DOHH2 (cell line): ENCODE measurements around the gene SLC35B2.
A peak's percentile ranks its signal among the peaks of the same experiment; 100 is the strongest.

Source experiments
- H3F3A ChIP-seq: fragments of 200-600 bp; sonication (generic), shearing (Covaris generic); 2 replicates; pipeline ENCODE4 v1.6.0; 2016; ENCODE audit warnings: antibody characterized with exemption, mild to moderate bottlenecking; ENCODE audit not compliant: control insufficient read depth, insufficient read depth
- H3K27ac ChIP-seq: fragments of 200-600 bp; sonication (generic); 2 replicates; pipeline ENCODE4 v1.5.1; 2014; ENCODE audit warnings: low read depth, mild to moderate bottlenecking, low read length, moderate library complexity
- H3K27me3 ChIP-seq: fragments of 200-600 bp; sonication (generic); 2 replicates; pipeline ENCODE4 v1.6.1; 2014; ENCODE audit warnings: mild to moderate bottlenecking, low read length, mixed read lengths; ENCODE audit not compliant: control insufficient read depth
- H3K36me3 ChIP-seq: fragments of 200-600 bp; sonication (generic); 2 replicates; pipeline ENCODE4 v1.6.1; 2014; ENCODE audit warnings: mild to moderate bottlenecking, low read length, moderate library complexity, mixed read lengths; ENCODE audit not compliant: control insufficient read depth
- H3K4me1 ChIP-seq: fragments of 200-600 bp; sonication (generic); 2 replicates; pipeline ENCODE4 v1.6.1; 2014; ENCODE audit warnings: mild to moderate bottlenecking, low read length, mixed read lengths; ENCODE audit not compliant: control insufficient read depth
- H3K4me2 ChIP-seq: fragments of 200-600 bp; sonication (generic); 2 replicates; pipeline ENCODE4 v1.6.0; 2014; ENCODE audit warnings: mild to moderate bottlenecking, low read length, moderate library complexity
- H3K4me3 ChIP-seq: fragments of 200-600 bp; sonication (generic); 2 replicates; pipeline ENCODE4 v1.5.1; 2014; ENCODE audit warnings: mild to moderate bottlenecking, low read length, mixed read lengths
- H3K79me2 ChIP-seq: fragments of 200-600 bp; sonication (generic); 2 replicates; pipeline ENCODE4 v1.6.1; 2014; ENCODE audit warnings: mild to moderate bottlenecking, low read length, mixed read lengths; ENCODE audit not compliant: control insufficient read depth
- H3K9me2 ChIP-seq: fragments of 200-600 bp; sonication (generic); replicated peaks from 2 replicates; pipeline ENCODE4 v1.6.1; 2014; ENCODE audit warnings: mild to moderate bottlenecking, low read length, mixed read lengths; ENCODE audit not compliant: control insufficient read depth
- H3K9me3 ChIP-seq: fragments of 200-600 bp; sonication (generic); 2 replicates; pipeline ENCODE4 v1.6.1; 2014; ENCODE audit warnings: antibody characterized with exemption, low read length, mixed read lengths; ENCODE audit not compliant: control insufficient read depth, insufficient read depth
- H4K20me1 ChIP-seq: fragments of 200-600 bp; sonication (generic); 2 replicates; pipeline ENCODE4 v1.6.0; 2014; ENCODE audit warnings: low read depth, mild to moderate bottlenecking, antibody characterized with exemption, low read length, moderate library complexity; ENCODE audit not compliant: control insufficient read depth, insufficient read depth
- CTCF ChIP-seq: fragments of 200-600 bp; sonication (generic); IDR thresholded peaks from one replicate; pipeline ENCODE4 v1.5.1; 2014; ENCODE audit warnings: antibody characterized with exemption, mild to moderate bottlenecking, low read depth, low read length; ENCODE audit not compliant: poor library complexity, severe bottlenecking
- EZH2phosphoT487 ChIP-seq: fragments of 200-600 bp; sonication (generic); IDR thresholded peaks from 2 replicates; pipeline ENCODE4 v1.6.1; 2017; ENCODE audit warnings: borderline replicate concordance, mild to moderate bottlenecking, antibody characterized with exemption, low read length, moderate library complexity, mixed read lengths

The SLC35B2 gene

GRCh38 chr6:44257753-44258324 is 511 bp upstream of the SLC35B2 start:
- Histone ChIP-seq H3K4me1 (peaks cover 68% of the 10 kb centered on the region), H3K4me3 (peak overlapping the region; percentile 87), H4K20me1 (no peaks in the 10 kb centered on the region; the same call in 1 of the 2 replicates), H3F3A (peaks cover 50% of the 10 kb centered on the region), H3K36me3 (peaks cover 79% of the 10 kb centered on the region), H3K4me2 (peak overlapping the region; percentile 94), H3K9me3 (no peaks in the 10 kb centered on the region), H3K27ac (peak overlapping the region; percentile 55), H3K27me3 (no peaks in the 10 kb centered on the region), H3K79me2 (peaks cover 31% of the 10 kb centered on the region), H3K9me2 (no peaks in the 10 kb centered on the region)
- TF ChIP-seq EZH2phosphoT487 (no peak), CTCF (no peak)

GRCh38 chr6:44256775-44257024 is 628 bp downstream of the SLC35B2 start:
- Histone ChIP-seq H3K9me3 (no peaks in the 10 kb centered on the region), H4K20me1 (no peaks in the 10 kb centered on the region; the same call in none of the 2 replicates), H3K4me2 (peak overlapping the region; percentile 94), H3K27ac (peak overlapping the region; percentile 55), H3K36me3 (peaks cover 79% of the 10 kb centered on the region), H3F3A (peaks cover 61% of the 10 kb centered on the region), H3K27me3 (no peaks in the 10 kb centered on the region), H3K79me2 (peaks cover 20% of the 10 kb centered on the region), H3K4me3 (peak overlapping the region; percentile 87), H3K4me1 (peaks cover 57% of the 10 kb centered on the region), H3K9me2 (no peaks in the 10 kb centered on the region)
- no peak for TF ChIP-seq CTCF
- no peak for TF ChIP-seq EZH2phosphoT487

- Histone ChIP-seq H3K27ac (peak overlapping the region; percentile 55), H4K20me1 (no peaks in the 10 kb centered on the region; the same call in none of the 2 replicates), H3K4me1 (peaks cover 51% of the 10 kb centered on the region), H3K36me3 (peaks cover 79% of the 10 kb centered on the region), H3K9me3 (no peaks in the 10 kb centered on the region), H3K4me3 (peak overlapping the region; percentile 87), H3K79me2 (peaks cover 14% of the 10 kb centered on the region), H3K9me2 (no peaks in the 10 kb centered on the region), H3F3A (peaks cover 66% of the 10 kb centered on the region), H3K4me2 (peak overlapping the region; percentile 94), H3K27me3 (no peaks in the 10 kb centered on the region)
- TF ChIP-seq CTCF (no peak), EZH2phosphoT487 (no peak)
These were observed 1.2 kb downstream of the SLC35B2 start for GRCh38 chr6:44255871-44256774.
